ENCODE measurements around the gene DPEP2. TPM values are rescaled to one million over a fixed set of nuclear protein-coding genes. Genes with fewer than 3 reads are reported as not detected.

Gene DPEP2
- total and polyA plus RNA-seq, 10 of the 15 experiments (the other 5 are each of a cell fraction or from before 2014, with no cell fraction given): 0.04 to 4.0 (median 2.1) TPM

DNA sequence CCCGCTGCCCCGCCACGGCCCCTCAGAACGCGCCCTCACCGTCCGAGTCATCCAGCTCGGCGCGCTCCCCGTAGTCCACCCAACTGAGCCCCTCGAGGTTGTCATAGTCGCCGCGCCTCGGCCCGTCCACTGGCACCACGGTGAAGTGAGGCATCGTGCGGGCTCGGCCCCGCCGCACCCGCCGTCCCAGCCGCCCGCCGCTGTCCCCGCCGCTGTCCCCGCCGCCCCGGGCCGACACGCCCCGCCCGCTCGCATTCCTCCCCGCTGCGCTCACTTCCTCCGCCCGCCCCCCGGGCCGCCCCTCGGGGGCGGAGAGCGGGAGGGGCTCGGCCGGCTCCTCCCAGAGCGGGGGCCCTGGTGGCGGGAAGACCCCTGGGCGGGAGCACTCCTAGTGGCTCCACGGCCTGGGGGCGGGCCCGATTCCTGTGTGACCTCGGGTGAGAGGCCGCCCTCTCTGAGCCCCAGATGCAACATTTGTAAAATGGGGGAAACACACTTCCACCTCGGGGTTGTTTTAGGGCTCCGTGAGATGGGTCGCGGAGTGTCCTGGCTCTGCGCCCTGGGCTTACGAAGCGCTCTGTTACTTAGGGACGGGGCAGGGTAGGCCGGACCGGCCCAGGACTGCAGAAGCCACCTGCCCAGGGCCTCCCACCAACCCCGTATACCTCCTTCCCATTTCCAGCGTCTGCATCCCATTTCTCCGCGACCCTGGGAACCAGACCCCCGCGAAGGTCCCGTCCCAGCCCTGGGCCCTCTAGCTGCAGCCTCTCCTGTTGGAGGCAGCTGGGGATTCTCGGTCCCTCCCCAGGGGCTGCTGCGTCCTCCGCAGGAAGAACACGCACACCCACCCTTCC lies 30.7 kb downstream of the DPEP2 start, which contains the start of gene SLC12A4 (continued):
- TF ChIP-seq EZH2 (IDR thresholded peaks at IDR 0.05; ENCODE audit: borderline replicate concordance, control insufficient read depth, low read depth, low read length) (no peak), POLR2AphosphoS5 (IDR thresholded peaks at IDR 0.05; ENCODE audit: low read length) (peak; percentile 50; the same call in 1 of the 2 replicates), RUNX3 (IDR thresholded peaks at IDR 0.05; ENCODE audit: low read length) (no peak), BCL11A (IDR thresholded peaks at IDR 0.05; ENCODE audit: low read depth, low read length) (no peak), MTA2 (IDR thresholded peaks at IDR 0.05; ENCODE audit: low read depth) (peak; percentile 32; the same call in 1 of the 2 replicates), MEF2A (IDR thresholded peaks at IDR 0.05; ENCODE audit: insufficient read depth, low read depth, low read length) (no peak), EGR1 (IDR thresholded peaks at IDR 0.05; ENCODE audit: borderline replicate concordance in 1 of 2, low read depth in 2 of 2, low read length in 2 of 2) (peak in 1 of 2 experiments; percentile 90; a peak in 2 of 3 replicates), SIX5 (IDR thresholded peaks at IDR 0.05; ENCODE audit: low read depth, low read length, severe bottlenecking) (no peak), RFX5 (IDR thresholded peaks at IDR 0.05; ENCODE audit: low read depth, low read length) (no peak), ATF7 (IDR thresholded peaks at IDR 0.05; ENCODE audit: low read depth) (no peak), ZBED1 (IDR thresholded peaks at IDR 0.05; ENCODE audit: borderline replicate concordance) (no peak), STAT1 (conservative IDR thresholded peaks at IDR 0.05) (no peak)
- TF ChIP-seq, protein P1, sequence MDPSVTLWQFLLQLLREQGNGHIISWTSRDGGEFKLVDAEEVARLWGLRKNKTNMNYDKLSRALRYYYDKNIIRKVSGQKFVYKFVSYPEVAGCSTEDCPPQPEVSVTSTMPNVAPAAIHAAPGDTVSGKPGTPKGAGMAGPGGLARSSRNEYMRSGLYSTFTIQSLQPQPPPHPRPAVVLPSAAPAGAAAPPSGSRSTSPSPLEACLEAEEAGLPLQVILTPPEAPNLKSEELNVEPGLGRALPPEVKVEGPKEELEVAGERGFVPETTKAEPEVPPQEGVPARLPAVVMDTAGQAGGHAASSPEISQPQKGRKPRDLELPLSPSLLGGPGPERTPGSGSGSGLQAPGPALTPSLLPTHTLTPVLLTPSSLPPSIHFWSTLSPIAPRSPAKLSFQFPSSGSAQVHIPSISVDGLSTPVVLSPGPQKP (IDR thresholded peaks at IDR 0.05; ENCODE audit: low read depth, low read length): no peak
- TF ChIP-seq, protein P2, sequence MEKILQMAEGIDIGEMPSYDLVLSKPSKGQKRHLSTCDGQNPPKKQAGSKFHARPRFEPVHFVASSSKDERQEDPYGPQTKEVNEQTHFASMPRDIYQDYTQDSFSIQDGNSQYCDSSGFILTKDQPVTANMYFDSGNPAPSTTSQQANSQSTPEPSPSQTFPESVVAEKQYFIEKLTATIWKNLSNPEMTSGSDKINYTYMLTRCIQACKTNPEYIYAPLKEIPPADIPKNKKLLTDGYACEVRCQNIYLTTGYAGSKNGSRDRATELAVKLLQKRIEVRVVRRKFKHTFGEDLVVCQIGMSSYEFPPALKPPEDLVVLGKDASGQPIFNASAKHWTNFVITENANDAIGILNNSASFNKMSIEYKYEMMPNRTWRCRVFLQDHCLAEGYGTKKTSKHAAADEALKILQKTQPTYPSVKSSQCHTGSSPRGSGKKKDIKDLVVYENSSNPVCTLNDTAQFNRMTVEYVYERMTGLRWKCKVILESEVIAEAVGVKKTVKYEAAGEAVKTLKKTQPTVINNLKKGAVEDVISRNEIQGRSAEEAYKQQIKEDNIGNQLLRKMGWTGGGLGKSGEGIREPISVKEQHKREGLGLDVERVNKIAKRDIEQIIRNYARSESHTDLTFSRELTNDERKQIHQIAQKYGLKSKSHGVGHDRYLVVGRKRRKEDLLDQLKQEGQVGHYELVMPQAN (conservative IDR thresholded peaks at IDR 0.05): peak; percentile 74; the same call in 1 of the 2 replicates
- TF ChIP-seq, protein P3, sequence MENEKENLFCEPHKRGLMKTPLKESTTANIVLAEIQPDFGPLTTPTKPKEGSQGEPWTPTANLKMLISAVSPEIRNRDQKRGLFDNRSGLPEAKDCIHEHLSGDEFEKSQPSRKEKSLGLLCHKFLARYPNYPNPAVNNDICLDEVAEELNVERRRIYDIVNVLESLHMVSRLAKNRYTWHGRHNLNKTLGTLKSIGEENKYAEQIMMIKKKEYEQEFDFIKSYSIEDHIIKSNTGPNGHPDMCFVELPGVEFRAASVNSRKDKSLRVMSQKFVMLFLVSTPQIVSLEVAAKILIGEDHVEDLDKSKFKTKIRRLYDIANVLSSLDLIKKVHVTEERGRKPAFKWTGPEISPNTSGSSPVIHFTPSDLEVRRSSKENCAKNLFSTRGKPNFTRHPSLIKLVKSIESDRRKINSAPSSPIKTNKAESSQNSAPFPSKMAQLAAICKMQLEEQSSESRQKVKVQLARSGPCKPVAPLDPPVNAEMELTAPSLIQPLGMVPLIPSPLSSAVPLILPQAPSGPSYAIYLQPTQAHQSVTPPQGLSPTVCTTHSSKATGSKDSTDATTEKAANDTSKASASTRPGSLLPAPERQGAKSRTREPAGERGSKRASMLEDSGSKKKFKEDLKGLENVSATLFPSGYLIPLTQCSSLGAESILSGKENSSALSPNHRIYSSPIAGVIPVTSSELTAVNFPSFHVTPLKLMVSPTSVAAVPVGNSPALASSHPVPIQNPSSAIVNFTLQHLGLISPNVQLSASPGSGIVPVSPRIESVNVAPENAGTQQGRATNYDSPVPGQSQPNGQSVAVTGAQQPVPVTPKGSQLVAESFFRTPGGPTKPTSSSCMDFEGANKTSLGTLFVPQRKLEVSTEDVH (IDR thresholded peaks at IDR 0.05; ENCODE audit: low read depth, partially characterized antibody): peak; percentile 86
- TF ChIP-seq, protein P4, sequence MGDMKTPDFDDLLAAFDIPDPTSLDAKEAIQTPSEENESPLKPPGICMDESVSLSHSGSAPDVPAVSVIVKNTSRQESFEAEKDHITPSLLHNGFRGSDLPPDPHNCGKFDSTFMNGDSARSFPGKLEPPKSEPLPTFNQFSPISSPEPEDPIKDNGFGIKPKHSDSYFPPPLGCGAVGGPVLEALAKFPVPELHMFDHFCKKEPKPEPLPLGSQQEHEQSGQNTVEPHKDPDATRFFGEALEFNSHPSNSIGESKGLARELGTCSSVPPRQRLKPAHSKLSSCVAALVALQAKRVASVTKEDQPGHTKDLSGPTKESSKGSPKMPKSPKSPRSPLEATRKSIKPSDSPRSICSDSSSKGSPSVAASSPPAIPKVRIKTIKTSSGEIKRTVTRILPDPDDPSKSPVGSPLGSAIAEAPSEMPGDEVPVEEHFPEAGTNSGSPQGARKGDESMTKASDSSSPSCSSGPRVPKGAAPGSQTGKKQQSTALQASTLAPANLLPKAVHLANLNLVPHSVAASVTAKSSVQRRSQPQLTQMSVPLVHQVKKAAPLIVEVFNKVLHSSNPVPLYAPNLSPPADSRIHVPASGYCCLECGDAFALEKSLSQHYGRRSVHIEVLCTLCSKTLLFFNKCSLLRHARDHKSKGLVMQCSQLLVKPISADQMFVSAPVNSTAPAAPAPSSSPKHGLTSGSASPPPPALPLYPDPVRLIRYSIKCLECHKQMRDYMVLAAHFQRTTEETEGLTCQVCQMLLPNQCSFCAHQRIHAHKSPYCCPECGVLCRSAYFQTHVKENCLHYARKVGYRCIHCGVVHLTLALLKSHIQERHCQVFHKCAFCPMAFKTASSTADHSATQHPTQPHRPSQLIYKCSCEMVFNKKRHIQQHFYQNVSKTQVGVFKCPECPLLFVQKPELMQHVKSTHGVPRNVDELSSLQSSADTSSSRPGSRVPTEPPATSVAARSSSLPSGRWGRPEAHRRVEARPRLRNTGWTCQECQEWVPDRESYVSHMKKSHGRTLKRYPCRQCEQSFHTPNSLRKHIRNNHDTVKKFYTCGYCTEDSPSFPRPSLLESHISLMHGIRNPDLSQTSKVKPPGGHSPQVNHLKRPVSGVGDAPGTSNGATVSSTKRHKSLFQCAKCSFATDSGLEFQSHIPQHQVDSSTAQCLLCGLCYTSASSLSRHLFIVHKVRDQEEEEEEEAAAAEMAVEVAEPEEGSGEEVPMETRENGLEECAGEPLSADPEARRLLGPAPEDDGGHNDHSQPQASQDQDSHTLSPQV (IDR thresholded peaks at IDR 0.05): no peak
- TF ChIP-seq, protein P5, sequence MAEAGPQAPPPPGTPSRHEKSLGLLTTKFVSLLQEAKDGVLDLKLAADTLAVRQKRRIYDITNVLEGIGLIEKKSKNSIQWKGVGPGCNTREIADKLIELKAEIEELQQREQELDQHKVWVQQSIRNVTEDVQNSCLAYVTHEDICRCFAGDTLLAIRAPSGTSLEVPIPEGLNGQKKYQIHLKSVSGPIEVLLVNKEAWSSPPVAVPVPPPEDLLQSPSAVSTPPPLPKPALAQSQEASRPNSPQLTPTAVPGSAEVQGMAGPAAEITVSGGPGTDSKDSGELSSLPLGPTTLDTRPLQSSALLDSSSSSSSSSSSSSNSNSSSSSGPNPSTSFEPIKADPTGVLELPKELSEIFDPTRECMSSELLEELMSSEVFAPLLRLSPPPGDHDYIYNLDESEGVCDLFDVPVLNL (IDR thresholded peaks at IDR 0.05; ENCODE audit: low read depth, low read length): peak; percentile 80

Data from GM12878 (cell line).